Gastroesophageal sphincter (tissue), 4 donors: ENCODE measurements around the gene SMAD4. TPM values are rescaled to one million over a fixed set of nuclear protein-coding genes. Genes with fewer than 3 reads are reported as not detected.
"Not testable (repeated sequence)": the region's sequence is repeated elsewhere in the genome, so short reads cannot be mapped to it uniquely, and the experiment has no call there.

Experiments
- ATAC-seq: fragments of 150-250 bp; one replicate; pipeline ENCODE4 v1.9.1; 2016; ENCODE audit warnings: mild to moderate bottlenecking, moderate library complexity
- H3K27ac ChIP-seq, 4 donors: fragments of 200-600 bp; sonication (generic) in 3 of 4; 1 replicate in 3 of 4; 2 replicates in 1 of 4; pipeline ENCODE4 v1.5.1; 2016 to 2019
- H3K27me3 ChIP-seq: fragments of 200-600 bp; sonication (generic); one replicate; pipeline ENCODE4 v1.5.1; 2019
- H3K36me3 ChIP-seq, 2 donors: fragments of 200-600 bp; sonication (generic); one replicate each; pipeline ENCODE4 v1.5.1; 2019; ENCODE audit warnings: control low read depth in 1 of 2
- H3K4me1 ChIP-seq, 3 donors: fragments of 200-600 bp; sonication (generic); 1 replicate in 2 of 3; 2 replicates in 1 of 3; pipeline ENCODE4 v1.5.1; 2016 to 2019; ENCODE audit warnings: control low read depth in 2 of 3
- H3K4me3 ChIP-seq, 2 donors: fragments of 200-600 bp; sonication (generic); one replicate each; pipeline ENCODE4 v1.5.1; 2019; ENCODE audit warnings: mild to moderate bottlenecking in 1 of 2, moderate library complexity in 1 of 2
- H3K9me3 ChIP-seq, 3 donors: fragments of 200-600 bp; sonication (generic); one replicate each; pipeline ENCODE4 v1.5.1; 2017 to 2019; ENCODE audit warnings: control low read depth in 2 of 3
- EP300 ChIP-seq: sonication (generic); formaldehyde crosslinking; IDR thresholded peaks from one replicate; pipeline ENCODE4 v1.6.1; 2017; ENCODE audit warnings: antibody characterized with exemption, mild to moderate bottlenecking
- POLR2A ChIP-seq, 2 donors: fragments of 450-650 bp; IDR thresholded peaks; one replicate each; pipeline ENCODE4 v1.6.1; 2017; ENCODE audit warnings: antibody characterized with exemption in 2 of 2, mild to moderate bottlenecking in 2 of 2, moderate library complexity in 1 of 2
- POLR2AphosphoS5 ChIP-seq: sonication (generic); formaldehyde crosslinking; IDR thresholded peaks from one replicate; pipeline ENCODE4 v1.6.1; 2017; ENCODE audit warnings: antibody characterized with exemption
- WGBS, 2 donors: methylation state at CpG; one replicate each; pipeline ENCODE4 v1.1.5; 2018; ENCODE audit warnings: low coverage in 1 of 2; 5-methylcytosine and 5-hydroxymethylcytosine counted together
- total RNA-seq, 4 donors: library from RNA; depleted of rRNA; stranded (reverse); fragments of >200 nt; gene quantifications; one replicate each; pipeline ENCODE4 v1.1.0, GENCODE V29; 2016
- TF ChIP-seq, protein P1 (sequence below), 4 experiments: fragments of 200-600 bp in 2 of 4; fragments of 450-650 bp in 2 of 4; sonication (generic) in 1 of 4; IDR thresholded peaks; one replicate each; pipeline ENCODE4 v1.5.1; 2017 to 2019; ENCODE audit warnings: antibody characterized with exemption in 4 of 4, mild to moderate bottlenecking in 2 of 4, moderate library complexity in 2 of 4

Gene SMAD4
- total RNA-seq, 4 donors from 2014 or later = 132 to 170 (median 137) TPM

DNA sequence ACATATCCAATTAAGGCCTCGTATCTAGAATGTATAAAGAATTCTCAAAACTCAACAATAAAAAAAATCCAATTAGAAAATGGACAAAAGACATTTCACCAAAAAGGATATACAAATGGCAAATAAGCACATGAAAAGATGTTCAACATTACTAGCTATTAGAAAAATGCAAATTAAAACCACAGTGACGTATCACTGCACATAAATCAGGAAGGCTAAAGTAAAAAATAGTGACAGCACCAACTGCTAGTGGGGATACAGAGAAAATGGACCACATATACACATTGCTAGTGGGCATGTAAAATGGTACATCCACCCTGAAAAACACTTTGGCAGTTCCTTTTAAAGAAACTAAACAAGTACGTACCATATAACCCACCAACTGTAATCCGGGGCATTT lies 59.7 kb downstream of the SMAD4 start:
- peaks cover 0 to 20% of the 10 kb centered on the region in 2 donors for H3K36me3 ChIP-seq
- 89 to 90% methylated on average over 2 to 4 of the region's 4 CpGs for WGBS, 2 donors
- H3K27me3 ChIP-seq = no peaks in the 10 kb centered on the region
- H3K4me1 ChIP-seq = no peaks in the 10 kb centered on the region
- no peak for TF ChIP-seq POLR2AphosphoS5
- no peak for TF ChIP-seq EP300
- TF ChIP-seq, protein P1, sequence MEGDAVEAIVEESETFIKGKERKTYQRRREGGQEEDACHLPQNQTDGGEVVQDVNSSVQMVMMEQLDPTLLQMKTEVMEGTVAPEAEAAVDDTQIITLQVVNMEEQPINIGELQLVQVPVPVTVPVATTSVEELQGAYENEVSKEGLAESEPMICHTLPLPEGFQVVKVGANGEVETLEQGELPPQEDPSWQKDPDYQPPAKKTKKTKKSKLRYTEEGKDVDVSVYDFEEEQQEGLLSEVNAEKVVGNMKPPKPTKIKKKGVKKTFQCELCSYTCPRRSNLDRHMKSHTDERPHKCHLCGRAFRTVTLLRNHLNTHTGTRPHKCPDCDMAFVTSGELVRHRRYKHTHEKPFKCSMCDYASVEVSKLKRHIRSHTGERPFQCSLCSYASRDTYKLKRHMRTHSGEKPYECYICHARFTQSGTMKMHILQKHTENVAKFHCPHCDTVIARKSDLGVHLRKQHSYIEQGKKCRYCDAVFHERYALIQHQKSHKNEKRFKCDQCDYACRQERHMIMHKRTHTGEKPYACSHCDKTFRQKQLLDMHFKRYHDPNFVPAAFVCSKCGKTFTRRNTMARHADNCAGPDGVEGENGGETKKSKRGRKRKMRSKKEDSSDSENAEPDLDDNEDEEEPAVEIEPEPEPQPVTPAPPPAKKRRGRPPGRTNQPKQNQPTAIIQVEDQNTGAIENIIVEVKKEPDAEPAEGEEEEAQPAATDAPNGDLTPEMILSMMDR (IDR thresholded peaks at IDR 0.05) = no peak
- no peak for TF ChIP-seq POLR2A (IDR thresholded peaks at IDR 0.05)
- ATAC-seq = no peak
- H3K27ac ChIP-seq = no peak overlapping the region
- H3K4me3 ChIP-seq = no peak overlapping the region
- H3K9me3 ChIP-seq = peaks cover 0 to 14% (median 0%) of the 10 kb centered on the region in 3 donors

DNA sequence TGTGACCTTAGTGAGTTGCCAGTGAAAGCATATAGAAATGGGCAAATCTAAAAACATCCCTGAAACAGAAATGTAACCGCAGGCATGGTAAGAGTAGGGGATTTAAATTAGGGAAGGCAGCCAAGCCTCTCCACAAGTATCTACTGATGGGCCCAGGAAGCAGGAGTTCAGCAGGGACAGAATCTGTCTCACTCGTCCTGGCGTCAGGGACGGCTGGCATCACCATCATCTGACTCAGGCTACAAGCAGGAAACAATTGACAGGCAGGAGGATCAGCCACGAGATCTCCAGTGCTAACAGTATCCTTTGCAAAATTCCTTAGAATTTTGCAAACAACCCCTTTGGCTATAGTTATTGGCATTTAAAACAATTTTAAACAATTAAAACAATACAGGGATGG lies 61.3 kb downstream of the SMAD4 start:
- ATAC-seq = no peak
- 71 to 92% methylated on average over 5 of the region's 5 CpGs for WGBS, 2 donors
- peaks cover 0 to 14% (median 0%) of the 10 kb centered on the region in 3 donors for H3K9me3 ChIP-seq
- TF ChIP-seq POLR2AphosphoS5 = no peak
- no peak for TF ChIP-seq EP300
- TF ChIP-seq, protein P1 (IDR thresholded peaks at IDR 0.05) = no peak
- TF ChIP-seq POLR2A (IDR thresholded peaks at IDR 0.05) = no peak
- H3K4me3 ChIP-seq = no peak overlapping the region
- H3K4me1 ChIP-seq = no peaks in the 10 kb centered on the region
- H3K27ac ChIP-seq = no peak overlapping the region
- H3K36me3 ChIP-seq = peaks cover 0 to 6% of the 10 kb centered on the region in 2 donors
- H3K27me3 ChIP-seq = no peaks in the 10 kb centered on the region

DNA sequence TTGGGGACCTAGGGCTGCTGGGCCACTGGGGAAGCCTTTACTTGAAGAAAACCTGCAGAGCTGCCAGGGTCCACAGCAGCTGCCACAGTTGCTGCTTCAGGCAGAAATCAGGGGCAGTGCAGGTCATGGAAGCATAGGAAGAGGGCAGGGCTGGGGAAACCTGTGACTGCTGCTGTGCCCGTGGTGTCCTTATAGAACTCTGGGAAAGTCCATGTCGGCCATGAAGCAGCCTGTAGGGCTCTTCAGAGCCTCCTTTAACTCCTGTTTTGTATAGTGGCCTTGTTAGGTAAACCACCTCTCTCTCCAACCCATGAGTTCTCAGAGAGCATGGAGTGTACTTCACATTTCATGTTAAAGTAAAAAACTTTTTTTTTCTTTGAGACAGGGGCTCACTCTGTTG lies 62.1 kb downstream of the SMAD4 start:
- 54% methylated on average over 2 of the region's 2 CpGs; no CpG with 5 or more reads in 1 of the 2 donors for WGBS, 2 donors
- Histone ChIP-seq H3K4me3 (no peak overlapping the region), H3K9me3 (peaks cover 0 to 14% (median 0%) of the 10 kb centered on the region in 3 donors), H3K36me3 (peaks cover 0 to 2% of the 10 kb centered on the region in 2 donors), H3K27me3 (no peaks in the 10 kb centered on the region), H3K27ac (no peak overlapping the region), H3K4me1 (peaks cover 0 to 3% (median 0%) of the 10 kb centered on the region in 3 donors)
- no peak for ATAC-seq
- TF ChIP-seq, protein P1 (IDR thresholded peaks at IDR 0.05) = no peak
- no peak for TF ChIP-seq POLR2A (IDR thresholded peaks at IDR 0.05)
- TF ChIP-seq POLR2AphosphoS5 = no peak
- no peak for TF ChIP-seq EP300

DNA sequence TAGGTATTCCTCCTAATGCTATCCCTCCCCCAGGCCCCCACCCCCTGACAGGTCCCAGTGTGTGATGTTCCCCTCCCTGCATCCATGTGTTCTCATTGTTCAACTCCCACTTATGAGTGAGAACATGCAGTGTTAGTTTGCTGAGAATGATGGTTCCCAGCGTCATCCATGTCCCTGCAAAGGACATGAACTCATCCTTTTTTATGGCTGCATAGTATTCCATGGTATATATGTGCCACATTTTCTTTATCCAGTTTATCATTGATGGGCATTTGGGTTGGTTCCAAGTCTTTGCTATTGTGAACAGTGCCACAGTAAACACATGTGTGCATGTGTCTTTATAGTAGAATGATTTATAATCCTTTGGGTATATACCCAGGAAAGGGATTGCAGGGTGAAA lies 63.0 kb downstream of the SMAD4 start:
- H3K36me3 ChIP-seq, H3K27ac ChIP-seq, H3K27me3 ChIP-seq, H3K4me3 ChIP-seq, H3K4me1 ChIP-seq, ATAC-seq: not testable (repeated sequence)
- H3K9me3 ChIP-seq = peaks cover 0 to 14% (median 0%) of the 10 kb centered on the region in 3 donors
- WGBS, 2 donors = 100% methylated on average over 1 of the region's 1 CpG; no CpG with 5 or more reads in 1 of the 2 donors

DNA sequence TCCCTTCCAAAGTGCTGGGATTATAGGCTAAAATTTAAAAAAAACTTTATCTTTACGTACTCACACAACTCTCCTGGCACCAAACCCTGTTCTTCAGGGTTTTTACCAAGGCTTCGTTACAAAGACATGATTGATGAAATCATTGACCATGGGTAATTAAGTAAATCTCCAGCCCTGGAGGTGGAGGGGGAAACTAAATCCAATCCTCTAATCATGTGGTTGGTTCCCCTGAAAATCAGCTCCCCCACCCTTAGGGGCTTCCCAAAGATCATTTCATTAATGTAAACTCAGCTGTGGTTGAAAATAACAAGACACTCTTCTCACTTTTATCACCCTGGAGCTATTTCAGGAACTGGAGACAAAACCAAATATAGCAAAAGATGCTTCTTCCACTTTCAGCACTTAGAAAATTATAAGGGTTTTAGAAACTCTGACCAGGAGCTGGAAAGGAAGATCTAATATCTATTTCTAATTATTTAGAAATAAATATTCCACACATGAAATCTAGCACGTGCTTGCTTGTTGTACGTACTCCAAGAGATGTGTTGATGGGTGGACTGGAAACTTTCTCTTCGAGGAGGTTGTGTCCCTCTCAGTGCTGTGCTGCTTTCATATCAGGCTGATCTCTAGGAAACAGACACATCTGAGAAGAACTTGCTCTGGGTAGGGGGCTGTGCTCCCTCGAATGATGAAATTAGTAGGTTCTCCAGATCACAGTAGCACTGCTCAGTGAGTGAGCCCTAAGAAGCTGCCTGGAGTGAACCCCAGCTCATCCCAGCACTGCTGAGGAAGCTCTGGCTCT lies 67.2 kb downstream of the SMAD4 start:
- Histone ChIP-seq H3K4me1 (peaks cover 0 to 7% (median 0%) of the 10 kb centered on the region in 3 donors), H3K27me3 (no peaks in the 10 kb centered on the region), H3K36me3 (no peaks in the 10 kb centered on the region), H3K27ac (no peak overlapping the region), H3K4me3 (no peak overlapping the region), H3K9me3 (no peaks in the 10 kb centered on the region)
- ATAC-seq = no peak
- 15 to 33% methylated on average over 3 to 5 of the region's 6 CpGs for WGBS, 2 donors
- TF ChIP-seq, protein P1 (IDR thresholded peaks at IDR 0.05) = no peak
